Melanocyte of skin (primary cell): ENCODE results near the gene CALML5. TPM values are rescaled to one million over a fixed set of nuclear protein-coding genes. Genes with fewer than 3 reads are reported as not detected.

Experiments used
- total RNA-seq, 2 donors: library from RNA; depleted of rRNA; stranded (reverse); fragments of >200 nt; gene quantifications; 2 replicates each; pipeline ENCODE4 v1.2.3, GENCODE V29; 2012

The CALML5 gene, protein sequence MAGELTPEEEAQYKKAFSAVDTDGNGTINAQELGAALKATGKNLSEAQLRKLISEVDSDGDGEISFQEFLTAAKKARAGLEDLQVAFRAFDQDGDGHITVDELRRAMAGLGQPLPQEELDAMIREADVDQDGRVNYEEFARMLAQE
- not detected for total RNA-seq

DNA sequence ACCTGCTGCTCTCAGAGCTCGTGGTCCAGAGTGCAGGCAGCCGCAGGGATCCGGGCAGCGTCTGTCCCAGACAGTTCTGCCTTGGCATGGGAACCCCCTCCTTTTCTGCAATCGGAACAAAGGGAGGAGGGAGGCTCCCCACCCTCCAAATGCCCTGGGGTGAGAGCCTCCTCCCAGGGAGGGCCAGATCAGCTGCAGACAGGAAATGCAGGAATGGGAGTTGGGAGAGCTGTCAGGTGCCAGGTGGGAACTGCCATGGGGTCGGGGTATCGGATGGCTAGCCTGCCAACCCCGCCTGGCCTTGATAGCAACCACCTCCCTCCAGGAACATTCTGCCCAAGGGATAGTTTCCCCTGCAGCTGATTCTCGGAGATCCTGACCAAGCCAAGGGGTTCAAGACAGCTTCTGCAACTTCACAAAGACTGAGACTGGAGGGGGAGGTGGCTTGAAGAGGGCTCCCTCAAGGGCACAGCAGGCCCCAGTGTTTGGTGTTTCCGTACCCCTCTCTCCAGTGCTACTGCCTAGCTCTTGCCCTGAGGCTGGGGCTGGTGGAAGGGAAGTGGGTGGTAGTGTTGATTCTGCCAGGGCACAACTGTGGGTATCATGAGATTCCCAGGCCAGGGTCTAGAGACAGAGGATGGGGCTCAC is at the start of gene CALML5:
Gene CALML5 (minus strand): TSS at position 78 of the 648 bp plus-strand sequence. CDS start 132 bp downstream, outside the sequence.

DNA sequence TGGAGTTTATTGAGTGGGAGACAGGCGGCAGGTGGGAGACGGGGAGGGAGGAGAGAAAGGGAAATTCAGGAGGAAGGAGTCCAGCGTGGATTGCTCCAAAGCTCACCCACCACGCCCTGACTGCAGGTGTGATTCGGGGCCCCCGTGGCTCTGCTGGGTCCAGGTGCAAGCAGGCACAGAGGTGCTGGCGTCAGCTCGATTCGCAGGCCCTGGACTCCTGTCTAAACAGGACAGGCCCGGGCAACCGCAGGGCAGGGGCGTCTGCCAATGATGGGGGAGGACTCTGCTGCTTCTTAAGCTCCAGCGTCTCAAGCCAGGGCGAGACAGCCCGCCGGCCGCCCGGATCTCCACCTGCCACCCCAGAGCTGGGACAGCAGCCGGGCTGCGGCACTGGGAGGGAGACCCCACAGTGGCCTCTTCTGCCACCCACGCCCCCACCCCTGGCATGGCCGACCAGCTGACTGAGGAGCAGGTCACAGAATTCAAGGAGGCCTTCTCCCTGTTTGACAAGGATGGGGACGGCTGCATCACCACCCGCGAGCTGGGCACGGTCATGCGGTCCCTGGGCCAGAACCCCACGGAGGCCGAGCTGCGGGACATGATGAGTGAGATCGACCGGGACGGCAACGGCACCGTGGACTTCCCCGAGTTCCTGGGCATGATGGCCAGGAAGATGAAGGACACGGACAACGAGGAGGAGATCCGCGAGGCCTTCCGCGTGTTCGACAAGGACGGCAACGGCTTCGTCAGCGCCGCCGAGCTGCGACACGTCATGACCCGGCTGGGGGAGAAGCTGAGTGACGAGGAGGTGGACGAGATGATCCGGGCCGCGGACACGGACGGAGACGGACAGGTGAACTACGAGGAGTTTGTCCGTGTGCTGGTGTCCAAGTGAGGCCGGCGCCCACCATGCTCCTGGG is 25.5 kb upstream of the CALML5 start, which contains the start of gene CALML3:
Gene CALML3 (plus strand): TSS at position 321 of the 920 bp plus-strand sequence. CDS start 125 bp downstream, at position 446.

Other genes with a start within 250 kb of the CALML5 start
- not detected for gene UCN3, start 134.6 kb downstream of the CALML5 start, total RNA-seq
- not detected for gene TUBAL3, start 94.7 kb downstream of the CALML5 start, total RNA-seq
- gene NET1, start 87.0 kb downstream of the CALML5 start, total RNA-seq = 10 to 100 TPM in 1 of 2 donors, 1 to 10 TPM in 1; 9.6 to 19.3 TPM
- not detected for gene CALML3, start 25.4 kb upstream of the CALML5 start, total RNA-seq
- 10 to 100 TPM; 20.0 TPM for gene ASB13, start 167.0 kb upstream of the CALML5 start, total RNA-seq
- gene TASOR2, start 185.3 kb upstream of the CALML5 start, total RNA-seq = 10 to 100 TPM; 61.6 to 97.9 TPM